ENCODE measurements around the gene PSG11.
"Not testable (repeated sequence)": the region's sequence is repeated elsewhere in the genome, so short reads cannot be mapped to it uniquely, and the experiment has no call there.

Gene PSG11

GRCh38 chr19:42985588-42985987 is 40.7 kb downstream of the PSG11 start:
- DNase-seq = no peak

- not testable (repeated sequence) for DNase-seq
Measured at GRCh38 chr19:42982111-42982510, 44.2 kb downstream of the PSG11 start.

- not testable (repeated sequence) for DNase-seq
Measured at GRCh38 chr19:42971451-42971850, 54.8 kb downstream of the PSG11 start.

GRCh38 chr19:42965176-42965575 is 61.1 kb downstream of the PSG11 start:
- DNase-seq = no peak

- DNase-seq = no peak
Measured at GRCh38 chr19:42961119-42961518, 65.2 kb downstream of the PSG11 start.

Measured in effector CD8-positive, alpha-beta T cell (primary cell).